WTC11 (cell line): ENCODE measurements around the gene TERC. TPM values are rescaled to one million over a fixed set of nuclear protein-coding genes. Genes with fewer than 3 reads are reported as not detected.

Source experiments
- ATAC-seq: fragments of 200-7000 bp; cut with Tn5 transposase; 2 replicates; pipeline ENCODE4 v1.10.0; 2021; ENCODE audit warnings: mild to moderate bottlenecking, moderate library complexity
- CTCF ChIA-PET: fragments of 300-600 bp; sonication (Branson Sonifier 250); formaldehyde crosslinking; loops from one replicate; lab custom pipeline; 2021; ENCODE audit warnings: antibody characterized with exemption; lab: Charles Lee
- POLR2A ChIA-PET: fragments of 350-600 bp; sonication (Branson Sonifier 250); formaldehyde crosslinking; loops from one replicate; lab custom pipeline; 2021; ENCODE audit warnings: antibody characterized with exemption; lab: Charles Lee
- DNase-seq: peaks from one replicate; pipeline ENCODE4 v3.0.0; 2021; ENCODE audit warnings: low spot score
- H3K27ac Mint-ChIP-seq: 2 replicates; pipeline ENCODE4 v1.8.0; 2021; ENCODE audit warnings: mixed read lengths
- H3K27me3 Mint-ChIP-seq: 2 replicates; pipeline ENCODE4 v1.8.0; 2021; ENCODE audit warnings: low read depth, mild to moderate bottlenecking, moderate library complexity, mixed read lengths
- H3K36me3 Mint-ChIP-seq: 2 replicates; pipeline ENCODE4 v1.8.0; 2021; ENCODE audit warnings: mixed read lengths
- H3K4me1 Mint-ChIP-seq: 2 replicates; pipeline ENCODE4 v1.8.0; 2022; ENCODE audit warnings: mixed read lengths
- H3K4me3 Mint-ChIP-seq: 2 replicates; pipeline ENCODE4 v1.8.0; 2021; ENCODE audit warnings: mild to moderate bottlenecking, moderate library complexity, mixed read lengths
- H3K9me3 Mint-ChIP-seq: 2 replicates; pipeline ENCODE4 v1.8.0; 2021; ENCODE audit warnings: mixed read lengths
- AR ChIP-seq: fragments of 250-450 bp; sonication (Bioruptor Pico); IDR thresholded peaks from 2 replicates; pipeline ENCODE4 v1.9.0; 2021; ENCODE audit warnings: mild to moderate bottlenecking
- CDX4 ChIP-seq: fragments of 250-450 bp; sonication (Bioruptor Pico); IDR thresholded peaks from 2 replicates; pipeline ENCODE4 v1.9.0; 2021; ENCODE audit warnings: moderate library complexity, mild to moderate bottlenecking, inconsistent platforms, borderline replicate concordance
- CREB1 ChIP-seq: sonication (generic); formaldehyde crosslinking; IDR thresholded peaks from 2 replicates; pipeline ENCODE4 v1.8.0; 2023; ENCODE audit warnings: mild to moderate bottlenecking, missing genetic modification reagents
- ERG ChIP-seq: fragments of 250-450 bp; sonication (Bioruptor Pico); IDR thresholded peaks from 2 replicates; pipeline ENCODE4 v1.8.0; 2021; ENCODE audit warnings: mild to moderate bottlenecking
- GRHL2 ChIP-seq: fragments of 250-450 bp; sonication (Bioruptor Pico); IDR thresholded peaks from 2 replicates; pipeline ENCODE4 v1.8.0; 2022; ENCODE audit warnings: mild to moderate bottlenecking, moderate library complexity; ENCODE audit not compliant: insufficient replicate concordance, severe bottlenecking
- IRF1 ChIP-seq: sonication (generic); formaldehyde crosslinking; IDR thresholded peaks from 2 replicates; pipeline ENCODE4 v1.8.0; 2023; ENCODE audit warnings: missing genetic modification reagents
- IRF2 ChIP-seq: sonication (generic); formaldehyde crosslinking; IDR thresholded peaks from 2 replicates; pipeline ENCODE4 v1.8.0; 2022; ENCODE audit warnings: low read depth, missing genetic modification reagents, borderline replicate concordance
- MYBL2 ChIP-seq: sonication (generic); formaldehyde crosslinking; IDR thresholded peaks from 2 replicates; pipeline ENCODE4 v1.8.1; 2023; ENCODE audit warnings: mild to moderate bottlenecking, moderate library complexity, missing genetic modification reagents
- PREB ChIP-seq: sonication (generic); formaldehyde crosslinking; IDR thresholded peaks from 2 replicates; pipeline ENCODE4 v1.8.1; 2022; ENCODE audit warnings: mild to moderate bottlenecking, missing genetic modification reagents, moderate library complexity, borderline replicate concordance
- RORB ChIP-seq: fragments of 250-450 bp; sonication (Bioruptor Pico); IDR thresholded peaks from 2 replicates; pipeline ENCODE4 v1.9.0; 2021; ENCODE audit warnings: mild to moderate bottlenecking
- SP1 ChIP-seq: sonication (generic); formaldehyde crosslinking; conservative IDR thresholded peaks from 2 replicates; pipeline ENCODE4 v1.8.1; 2022; ENCODE audit warnings: missing genetic modification reagents
- TEAD1 ChIP-seq: sonication (generic); formaldehyde crosslinking; IDR thresholded peaks from 2 replicates; pipeline ENCODE4 v1.8.0; 2022; ENCODE audit warnings: mild to moderate bottlenecking, missing genetic modification reagents
- TP53 ChIP-seq: sonication (generic); formaldehyde crosslinking; IDR thresholded peaks from 2 replicates; pipeline ENCODE4 v1.8.1; 2023; ENCODE audit warnings: mild to moderate bottlenecking, missing genetic modification reagents
- USF1 ChIP-seq: sonication (generic); formaldehyde crosslinking; IDR thresholded peaks from 2 replicates; pipeline ENCODE4 v1.8.0; 2022; ENCODE audit warnings: mild to moderate bottlenecking, missing genetic modification reagents
- ZNF232 ChIP-seq: sonication (generic); formaldehyde crosslinking; IDR thresholded peaks from 2 replicates; pipeline ENCODE4 v1.8.0; 2022; ENCODE audit warnings: mild to moderate bottlenecking, missing genetic modification reagents
- ZNF263 ChIP-seq: sonication (generic); formaldehyde crosslinking; IDR thresholded peaks from 2 replicates; pipeline ENCODE4 v1.8.1; 2022; ENCODE audit warnings: low read depth, mild to moderate bottlenecking, moderate library complexity, missing genetic modification reagents
- ZNF281 ChIP-seq: sonication (generic); formaldehyde crosslinking; IDR thresholded peaks from 2 replicates; pipeline ENCODE4 v1.8.0; 2023; ENCODE audit warnings: mild to moderate bottlenecking, missing genetic modification reagents
- ZNF396 ChIP-seq: fragments of 250-450 bp; sonication (Bioruptor Pico); IDR thresholded peaks from 2 replicates; pipeline ENCODE4 v1.8.0; 2021; ENCODE audit warnings: mild to moderate bottlenecking, moderate library complexity, borderline replicate concordance
- ZNF512 ChIP-seq: sonication (generic); formaldehyde crosslinking; IDR thresholded peaks from 2 replicates; pipeline ENCODE4 v1.8.1; 2022; ENCODE audit warnings: missing genetic modification reagents, borderline replicate concordance
- total RNA-seq: library from RNA; stranded (reverse); gene quantifications from 3 replicates; pipeline ENCODE4 v1.2.3, GENCODE V29; 2021

TERC gene
- total RNA-seq, 1 experiment from 2014 or later: 34.3 TPM

GRCh38 chr3:169758359-169758994 is 6.4 kb downstream of the TERC start:
- H3K36me3 Mint-ChIP-seq: peaks cover 3% of the 10 kb centered on the region; the same call in 1 of the 2 replicates
- H3K27me3 Mint-ChIP-seq: no peaks in the 10 kb centered on the region
- H3K4me3 Mint-ChIP-seq: no peak overlapping the region
- ATAC-seq: no peak
- CTCF ChIA-PET: no interaction called here
- no peak for DNase-seq
- TF ChIP-seq TP53 (CRISPR knock-in tag) (no peak), CDX4 (CRISPR knock-in tag) (no peak), USF1 (CRISPR knock-in tag) (no peak), GRHL2 (no peak), ZNF232 (CRISPR knock-in tag) (no peak), ZNF281 (CRISPR knock-in tag) (no peak), IRF2 (CRISPR knock-in tag) (no peak), TEAD1 (CRISPR knock-in tag) (no peak), RORB (CRISPR knock-in tag) (no peak), PREB (CRISPR knock-in tag) (no peak), CREB1 (no peak), ZNF512 (CRISPR knock-in tag) (no peak)
- H3K4me1 Mint-ChIP-seq: no peaks in the 10 kb centered on the region
- POLR2A ChIA-PET: no interaction called here
- peaks cover 15% of the 10 kb centered on the region for H3K9me3 Mint-ChIP-seq
- H3K27ac Mint-ChIP-seq: no peak overlapping the region

GRCh38 chr3:169755488-169755887 is 9.4 kb downstream of the TERC start:
- Mint-ChIP-seq H3K27ac (no peak overlapping the region), H3K4me3 (no peak overlapping the region), H3K27me3 (no peaks in the 10 kb centered on the region), H3K9me3 (peaks cover 7% of the 10 kb centered on the region; the same call in 1 of the 2 replicates), H3K36me3 (no peaks in the 10 kb centered on the region), H3K4me1 (peaks cover 7% of the 10 kb centered on the region)
- DNase-seq (no peak), ATAC-seq (no peak)
- CTCF ChIA-PET: no interaction called here
- POLR2A ChIA-PET: no interaction called here
- TF ChIP-seq ERG: no peak
- no peak for TF ChIP-seq ZNF396
- no peak for TF ChIP-seq AR
- TF ChIP-seq SP1: no peak
- no peak for TF ChIP-seq IRF1 (CRISPR knock-in tag)
- TF ChIP-seq MYBL2 (CRISPR knock-in tag): no peak
- TF ChIP-seq ZNF263 (CRISPR knock-in tag): no peak
